Astrocyte (in vitro differentiated cells and primary cell): ENCODE data around the gene CCDC40.

ENCODE experiments used
- CTCF ChIP-seq: IDR thresholded peaks from 2 replicates; pipeline ENCODE4 v1.5.1; 2011; ENCODE audit warnings: low read depth, mild to moderate bottlenecking, inconsistent platforms, low read length, moderate library complexity; ENCODE audit not compliant: insufficient read depth
- EZH2 ChIP-seq: IDR thresholded peaks from 2 replicates; pipeline ENCODE4 v1.6.1; 2012; ENCODE audit warnings: mild to moderate bottlenecking, low read length, inconsistent platforms; ENCODE audit not compliant: insufficient read depth

DNA sequence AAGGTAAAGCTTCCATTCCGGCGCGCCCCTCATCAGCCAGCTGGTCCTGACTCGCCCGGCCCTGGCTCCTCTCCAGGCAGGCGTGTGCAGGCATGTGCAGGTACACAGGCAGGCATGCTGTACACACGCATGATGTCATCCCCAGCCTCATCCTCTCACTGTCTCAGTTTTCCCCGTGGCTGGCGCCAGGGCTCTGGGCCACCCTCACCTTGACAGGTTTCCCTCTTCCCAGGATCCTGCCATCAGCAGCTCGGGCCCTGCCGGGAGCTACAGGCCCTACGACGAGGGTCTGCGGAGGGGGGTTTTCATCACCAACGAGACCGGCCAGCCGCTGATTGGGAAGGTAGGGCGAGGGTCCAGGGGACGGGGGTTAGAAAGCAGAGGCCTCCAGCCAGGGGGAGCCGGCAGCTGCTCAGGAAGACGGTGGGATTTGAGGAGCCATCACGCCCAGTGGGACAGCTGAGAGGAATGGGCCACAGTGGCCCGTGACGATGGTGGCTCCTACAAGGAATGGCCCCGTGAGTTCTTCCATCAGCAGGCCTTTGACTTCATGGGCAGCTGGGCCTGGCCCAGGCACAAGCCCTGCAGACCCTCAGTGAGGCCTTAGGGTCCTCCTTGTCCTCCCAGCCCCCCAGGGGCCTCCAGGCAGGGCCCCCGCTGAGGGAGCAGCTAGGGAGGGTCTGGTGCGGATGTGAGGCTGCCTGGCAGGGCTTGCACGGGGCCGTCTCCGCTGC, 73.4 kb downstream of the CCDC40 start:
- no peak for TF ChIP-seq CTCF
- no peak for TF ChIP-seq EZH2
